IPS-20b (cell line): Measurements from ENCODE around the gene RNF175.

Source experiments
- H3K27ac ChIP-seq: one replicate; pipeline ENCODE4 v1.5.1; 2013; ENCODE audit warnings: low read length
- H3K27me3 ChIP-seq: 2 replicates; pipeline ENCODE4 v1.6.1; 2013; ENCODE audit warnings: mild to moderate bottlenecking, low read length, inconsistent platforms; ENCODE audit not compliant: insufficient read depth
- H3K36me3 ChIP-seq: 2 replicates; pipeline ENCODE4 v1.6.1; 2013; ENCODE audit warnings: low read depth, mild to moderate bottlenecking, inconsistent platforms, low read length, moderate library complexity; ENCODE audit not compliant: insufficient read depth
- H3K4me1 ChIP-seq: 2 replicates; pipeline ENCODE4 v1.6.1; 2013; ENCODE audit warnings: mild to moderate bottlenecking, control low read depth, inconsistent platforms, low read length, moderate library complexity; ENCODE audit not compliant: insufficient read depth
- H3K4me3 ChIP-seq: 2 replicates; pipeline ENCODE4 v1.5.1; 2013; ENCODE audit warnings: mild to moderate bottlenecking, low read length, inconsistent platforms
- H3K9ac ChIP-seq: 2 replicates; pipeline ENCODE4 v1.6.1; 2013; ENCODE audit warnings: low read depth, mild to moderate bottlenecking, inconsistent platforms, low read length, moderate library complexity
- H3K9me3 ChIP-seq: 2 replicates; pipeline ENCODE4 v1.6.1; 2013; ENCODE audit warnings: mild to moderate bottlenecking, low read depth, low read length, inconsistent platforms; ENCODE audit not compliant: insufficient read depth

The RNF175 gene

GRCh38 chr4:153782581-153782980, 22.8 kb upstream of the RNF175 start:
- Histone ChIP-seq H3K4me1 (peaks cover 23% of the 10 kb centered on the region), H3K9ac (no peak overlapping the region), H3K4me3 (no peak overlapping the region), H3K9me3 (no peaks in the 10 kb centered on the region), H3K27me3 (no peaks in the 10 kb centered on the region), H3K27ac (peak overlapping the region; percentile 11), H3K36me3 (peaks cover 75% of the 10 kb centered on the region)

DNA sequence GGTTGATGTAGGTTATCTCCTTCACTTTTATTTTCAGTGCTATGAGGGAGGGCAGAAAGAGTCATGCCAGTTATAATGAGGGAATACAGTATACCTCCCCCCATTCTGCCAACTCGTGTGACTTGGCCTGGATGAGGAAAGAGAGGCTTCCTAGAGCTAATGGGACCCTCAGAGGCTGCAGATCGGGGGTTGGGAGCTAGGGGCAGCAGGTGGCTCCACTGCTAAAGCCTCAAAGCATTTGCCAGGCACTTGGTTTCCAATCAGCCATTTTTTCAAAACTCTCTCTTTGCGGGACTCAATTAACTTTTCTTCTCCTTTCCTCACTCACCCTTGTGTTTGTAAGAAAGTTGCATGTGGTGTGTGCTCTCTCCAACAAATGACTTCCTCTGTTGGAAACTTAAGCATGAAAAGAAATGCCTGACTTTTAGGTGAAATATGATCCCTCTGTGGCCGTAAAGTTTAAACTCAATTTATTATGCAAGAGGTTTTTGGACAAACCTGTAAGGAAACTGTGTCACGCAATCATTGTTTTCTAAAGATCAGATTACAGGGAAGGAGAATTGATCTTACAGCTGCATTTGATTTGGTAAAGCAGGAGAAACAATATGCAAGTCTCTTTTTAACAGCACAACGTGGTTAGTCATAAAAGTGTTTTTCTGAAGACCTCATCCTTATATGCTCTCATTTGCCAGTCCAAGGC, 22.0 kb upstream of the RNF175 start:
- Histone ChIP-seq H3K36me3 (peaks cover 70% of the 10 kb centered on the region), H3K4me3 (no peak overlapping the region), H3K27me3 (no peaks in the 10 kb centered on the region), H3K9me3 (no peaks in the 10 kb centered on the region), H3K4me1 (peaks cover 23% of the 10 kb centered on the region), H3K27ac (peak overlapping the region; percentile 11), H3K9ac (no peak overlapping the region)

DNA sequence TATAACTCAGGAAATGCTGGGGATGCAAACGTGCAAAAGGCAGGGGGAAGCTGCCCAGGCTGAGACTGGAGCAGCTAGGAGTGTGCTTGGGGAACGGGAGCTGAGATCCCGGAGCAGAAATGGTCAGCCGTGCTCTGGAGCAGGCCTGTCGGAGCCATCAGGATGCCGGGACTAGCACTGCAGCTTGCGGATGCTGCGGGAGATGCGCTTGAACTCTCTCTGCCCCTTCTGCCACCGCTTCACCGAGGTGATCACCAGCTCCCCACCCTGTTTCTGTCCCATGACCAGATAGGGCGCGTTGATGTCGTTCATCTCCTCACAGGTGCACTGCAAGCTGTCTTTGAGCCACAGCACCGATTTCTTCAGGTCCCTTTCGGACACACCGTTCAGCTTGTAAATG, 21.5 kb upstream of the RNF175 start:
- Histone ChIP-seq H3K9me3 (no peaks in the 10 kb centered on the region), H3K4me1 (peaks cover 23% of the 10 kb centered on the region), H3K4me3 (no peak overlapping the region), H3K36me3 (peaks cover 65% of the 10 kb centered on the region), H3K27ac (no peak overlapping the region), H3K9ac (no peak overlapping the region), H3K27me3 (no peaks in the 10 kb centered on the region)

DNA sequence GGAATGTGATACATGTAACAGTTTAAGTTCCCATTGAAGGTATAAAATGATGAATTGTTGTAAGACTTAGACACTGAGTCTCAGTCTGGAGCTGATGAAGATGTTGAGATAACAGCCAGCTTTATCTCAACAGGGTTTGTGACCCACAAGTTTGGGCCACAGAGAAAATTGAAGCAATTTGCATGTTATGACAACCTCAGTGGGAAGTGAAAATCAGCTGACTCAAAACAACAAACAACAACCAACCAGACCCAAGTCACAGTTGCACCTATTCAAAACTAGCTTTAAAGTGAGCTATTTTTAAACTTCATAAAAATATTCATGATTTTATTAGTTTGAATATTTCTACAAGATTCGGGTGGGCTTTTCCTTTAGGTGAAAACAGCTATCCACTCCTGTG, 21.1 kb upstream of the RNF175 start:
- Histone ChIP-seq H3K27me3 (no peaks in the 10 kb centered on the region), H3K4me1 (peaks cover 23% of the 10 kb centered on the region), H3K9me3 (no peaks in the 10 kb centered on the region), H3K4me3 (no peak overlapping the region), H3K36me3 (peaks cover 61% of the 10 kb centered on the region), H3K9ac (no peak overlapping the region), H3K27ac (no peak overlapping the region)

DNA sequence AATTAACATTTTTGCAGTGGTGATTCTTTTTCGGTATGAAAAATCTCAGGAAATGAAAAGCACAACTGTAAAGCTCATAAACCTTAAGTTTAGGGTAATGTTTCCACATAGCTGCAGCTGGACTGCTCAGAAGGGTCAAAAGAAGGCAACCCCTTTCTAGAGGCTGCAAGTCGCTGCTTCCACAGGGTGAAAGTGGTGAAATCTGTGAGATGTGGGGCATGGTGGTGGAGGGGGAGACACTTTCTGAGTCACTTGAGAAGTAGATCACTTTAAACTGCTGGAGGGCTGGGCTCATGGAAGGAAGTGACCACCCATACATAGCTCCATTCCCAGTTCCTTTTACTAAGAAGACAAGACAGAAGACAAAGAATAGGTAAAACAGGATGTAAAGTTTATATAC, 20.4 kb upstream of the RNF175 start:
- Histone ChIP-seq H3K27me3 (no peaks in the 10 kb centered on the region), H3K4me3 (no peak overlapping the region), H3K4me1 (peaks cover 20% of the 10 kb centered on the region), H3K9ac (no peak overlapping the region), H3K36me3 (peaks cover 55% of the 10 kb centered on the region), H3K9me3 (no peaks in the 10 kb centered on the region), H3K27ac (no peak overlapping the region)

DNA sequence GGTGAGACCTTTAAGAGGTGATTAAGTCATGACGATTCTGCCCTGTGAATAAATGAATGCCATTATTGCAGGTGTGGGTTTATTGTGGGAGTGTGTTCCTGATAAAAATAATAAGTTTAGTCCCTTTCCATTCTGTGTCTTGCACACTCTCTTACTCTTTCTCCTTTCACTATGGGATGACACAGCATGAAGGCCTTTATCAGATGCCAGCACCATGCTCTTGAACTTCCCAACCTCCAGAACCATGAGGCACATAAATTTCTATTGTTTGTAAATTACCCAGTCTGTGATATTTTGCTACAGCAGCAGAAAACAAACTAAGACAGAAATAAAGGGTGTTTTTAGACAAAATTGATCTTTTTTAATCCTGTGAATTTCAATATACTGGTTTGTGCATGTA, 18.6 kb upstream of the RNF175 start:
- Histone ChIP-seq H3K27ac (no peak overlapping the region), H3K9me3 (no peaks in the 10 kb centered on the region), H3K36me3 (peaks cover 36% of the 10 kb centered on the region), H3K9ac (no peak overlapping the region), H3K4me3 (no peak overlapping the region), H3K27me3 (no peaks in the 10 kb centered on the region), H3K4me1 (peaks cover 13% of the 10 kb centered on the region)

- Histone ChIP-seq H3K27ac (no peak overlapping the region), H3K27me3 (no peaks in the 10 kb centered on the region), H3K9ac (no peak overlapping the region), H3K9me3 (no peaks in the 10 kb centered on the region), H3K36me3 (peaks cover 27% of the 10 kb centered on the region), H3K4me3 (no peak overlapping the region), H3K4me1 (peaks cover 11% of the 10 kb centered on the region)
These were observed 17.6 kb upstream of the RNF175 start for GRCh38 chr4:153777421-153777820.

DNA sequence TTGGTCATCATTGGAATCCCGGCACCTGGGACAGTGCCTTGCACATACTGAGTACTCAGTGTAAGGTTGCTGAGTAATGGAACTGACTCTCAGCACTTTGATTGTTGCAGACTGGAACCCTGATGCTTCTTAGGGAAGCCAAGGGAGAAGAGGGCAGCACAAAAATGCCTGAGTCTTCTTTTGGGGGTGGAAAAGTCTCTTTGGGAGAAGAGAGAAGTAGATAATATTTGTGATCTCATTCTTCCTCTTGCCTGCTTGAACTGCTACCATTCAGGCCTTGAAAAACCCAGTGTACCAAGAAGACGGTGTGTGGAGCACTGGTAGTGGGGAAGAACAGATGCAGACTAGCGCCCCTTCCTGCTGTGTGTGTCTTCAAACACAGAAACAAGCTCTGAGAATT, 16.8 kb upstream of the RNF175 start:
- H3K4me3 ChIP-seq = no peak overlapping the region

GRCh38 chr4:153773236-153773690, 13.4 kb upstream of the RNF175 start:
- H3K27ac ChIP-seq = no peak overlapping the region
- H3K27me3 ChIP-seq = no peaks in the 10 kb centered on the region
- no peak overlapping the region for H3K4me3 ChIP-seq
- no peaks in the 10 kb centered on the region for H3K36me3 ChIP-seq
- no peaks in the 10 kb centered on the region for H3K9me3 ChIP-seq
- H3K4me1 ChIP-seq = peaks cover 5% of the 10 kb centered on the region; the same call in 1 of the 2 replicates
- H3K9ac ChIP-seq = no peak overlapping the region

More for the DNA sequence above, 16.8 kb upstream of the RNF175 start:
- Histone ChIP-seq H3K9ac (no peak overlapping the region), H3K27ac (no peak overlapping the region), H3K36me3 (peaks cover 19% of the 10 kb centered on the region), H3K4me1 (peaks cover 5% of the 10 kb centered on the region; the same call in 1 of the 2 replicates), H3K9me3 (no peaks in the 10 kb centered on the region), H3K27me3 (no peaks in the 10 kb centered on the region)

- H3K9ac ChIP-seq = no peak overlapping the region
- H3K27me3 ChIP-seq = no peaks in the 10 kb centered on the region
- H3K27ac ChIP-seq = no peak overlapping the region
- H3K4me1 ChIP-seq = peaks cover 5% of the 10 kb centered on the region; the same call in 1 of the 2 replicates
- H3K36me3 ChIP-seq = no peaks in the 10 kb centered on the region
- no peaks in the 10 kb centered on the region for H3K9me3 ChIP-seq
- H3K4me3 ChIP-seq = no peak overlapping the region
These were observed 11.2 kb upstream of the RNF175 start for GRCh38 chr4:153771046-153771445.

- Histone ChIP-seq H3K27ac (no peak overlapping the region), H3K4me1 (peaks cover 9% of the 10 kb centered on the region; the same call in 1 of the 2 replicates), H3K9ac (no peak overlapping the region)
These were observed 6.9 kb upstream of the RNF175 start for GRCh38 chr4:153766758-153767157.

GRCh38 chr4:153765894-153766293, 6.1 kb upstream of the RNF175 start:
- H3K4me1 ChIP-seq = peaks cover 9% of the 10 kb centered on the region; the same call in 1 of the 2 replicates
- H3K27ac ChIP-seq = no peak overlapping the region
- no peak overlapping the region for H3K9ac ChIP-seq
- no peak overlapping the region for H3K4me3 ChIP-seq
- H3K9me3 ChIP-seq = no peaks in the 10 kb centered on the region
- H3K27me3 ChIP-seq = peaks cover 5% of the 10 kb centered on the region; the same call in 1 of the 2 replicates
- H3K36me3 ChIP-seq = no peaks in the 10 kb centered on the region

More at GRCh38 chr4:153766758-153767157, 6.9 kb upstream of the RNF175 start:
- Histone ChIP-seq H3K27me3 (no peaks in the 10 kb centered on the region), H3K4me3 (no peak overlapping the region), H3K36me3 (no peaks in the 10 kb centered on the region), H3K9me3 (no peaks in the 10 kb centered on the region)
